NCI-H146 treated with DMSO at 0.1 percent for 48 hours (cell line): ENCODE measurements around the gene VEPH1.

ENCODE experiments used
- DNase-seq: peaks from one replicate; lab custom pipeline; 2025; ENCODE audit not compliant: unreplicated experiment; lab: John Stamatoyannopoulos, UW

The VEPH1 gene

GRCh38 chr3:157274644-157275137 lies 228.5 kb downstream of the VEPH1 start:
- no peak for DNase-seq

- DNase-seq = no peak
These were observed 231.8 kb downstream of the VEPH1 start for GRCh38 chr3:157271283-157271882.

- DNase-seq = no peak
These were observed 235.2 kb downstream of the VEPH1 start for GRCh38 chr3:157268026-157268425.

GRCh38 chr3:157265931-157266330 lies 237.3 kb downstream of the VEPH1 start:
- no peak for DNase-seq

GRCh38 chr3:157263027-157263426 lies 240.2 kb downstream of the VEPH1 start:
- DNase-seq = no peak

GRCh38 chr3:157261000-157261399 lies 242.2 kb downstream of the VEPH1 start:
- no peak for DNase-seq

GRCh38 chr3:157259825-157260224 lies 243.4 kb downstream of the VEPH1 start:
- no peak for DNase-seq

- no peak for DNase-seq
These were observed 246.1 kb downstream of the VEPH1 start for GRCh38 chr3:157257101-157257500.

GRCh38 chr3:157255797-157256196 lies 247.4 kb downstream of the VEPH1 start:
- DNase-seq = no peak

GRCh38 chr3:157251685-157252084 lies 251.5 kb downstream of the VEPH1 start:
- DNase-seq = no peak

- DNase-seq = no peak
These were observed 253.6 kb downstream of the VEPH1 start for GRCh38 chr3:157249606-157250005.

- DNase-seq = peak; percentile 51
These were observed 254.4 kb downstream of the VEPH1 start for GRCh38 chr3:157248590-157249422.

- no peak for DNase-seq
These were observed 255.8 kb downstream of the VEPH1 start for GRCh38 chr3:157247391-157247790.

- DNase-seq = no peak
These were observed 260.4 kb downstream of the VEPH1 start for GRCh38 chr3:157242836-157243235.

GRCh38 chr3:157241599-157241998 lies 261.6 kb downstream of the VEPH1 start:
- no peak for DNase-seq

- no peak for DNase-seq
These were observed 262.8 kb downstream of the VEPH1 start for GRCh38 chr3:157240408-157240807.

GRCh38 chr3:157239082-157239704 lies 264.0 kb downstream of the VEPH1 start:
- peak; percentile 46 for DNase-seq

GRCh38 chr3:157238457-157238856 lies 264.8 kb downstream of the VEPH1 start:
- no peak for DNase-seq

- DNase-seq = no peak
These were observed 265.3 kb downstream of the VEPH1 start for GRCh38 chr3:157237886-157238285.

GRCh38 chr3:157235291-157235690 lies 267.9 kb downstream of the VEPH1 start:
- DNase-seq = no peak

GRCh38 chr3:157233923-157234322 lies 269.3 kb downstream of the VEPH1 start:
- DNase-seq = no peak

- no peak for DNase-seq
These were observed 271.1 kb downstream of the VEPH1 start for GRCh38 chr3:157232141-157232540.
